ENCODE data around the gene POLDIP2.
A peak's percentile ranks its signal among the peaks of the same experiment; 100 is the strongest.

POLDIP2 gene

DNA sequence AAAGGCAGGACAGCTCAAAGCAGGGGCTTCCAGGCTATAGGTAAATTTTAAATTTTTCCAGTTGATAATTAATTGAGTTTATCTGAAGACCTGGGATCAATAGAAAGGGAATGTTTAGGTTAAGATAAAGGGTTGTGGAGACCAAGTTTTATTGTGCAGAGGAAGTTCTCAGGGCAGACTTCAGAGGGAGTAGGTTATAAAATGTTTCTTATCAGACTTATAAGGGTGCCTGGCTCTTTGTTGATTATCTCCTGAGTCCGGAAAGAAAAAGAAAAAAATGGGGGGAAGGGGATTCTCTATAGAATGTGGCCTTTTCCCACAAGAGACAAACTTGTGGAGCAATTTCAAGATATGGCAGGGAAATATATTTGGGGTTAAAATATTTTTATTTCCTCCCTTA lies 32.8 kb upstream of the POLDIP2 start:
- DNase-seq = no peak

DNA sequence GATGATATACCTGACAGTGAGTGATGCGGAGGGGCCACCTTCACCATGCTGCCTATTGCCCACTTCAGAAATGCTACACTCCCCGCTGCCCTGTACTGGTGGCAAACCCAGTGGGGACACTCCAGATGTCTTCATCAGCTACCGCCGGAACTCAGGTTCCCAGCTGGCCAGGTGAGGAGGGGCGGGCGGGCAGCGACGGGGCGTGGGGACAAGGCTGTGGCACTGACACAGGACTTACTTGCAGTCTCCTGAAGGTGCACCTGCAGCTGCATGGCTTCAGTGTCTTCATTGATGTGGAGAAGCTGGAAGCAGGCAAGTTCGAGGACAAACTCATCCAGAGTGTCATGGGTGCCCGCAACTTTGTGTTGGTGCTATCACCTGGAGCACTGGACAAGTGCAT lies 30.8 kb upstream of the POLDIP2 start:
- DNase-seq = no peak

- no peak for DNase-seq
Measured at GRCh38 chr17:28386391-28386790, 29.1 kb upstream of the POLDIP2 start.

DNA sequence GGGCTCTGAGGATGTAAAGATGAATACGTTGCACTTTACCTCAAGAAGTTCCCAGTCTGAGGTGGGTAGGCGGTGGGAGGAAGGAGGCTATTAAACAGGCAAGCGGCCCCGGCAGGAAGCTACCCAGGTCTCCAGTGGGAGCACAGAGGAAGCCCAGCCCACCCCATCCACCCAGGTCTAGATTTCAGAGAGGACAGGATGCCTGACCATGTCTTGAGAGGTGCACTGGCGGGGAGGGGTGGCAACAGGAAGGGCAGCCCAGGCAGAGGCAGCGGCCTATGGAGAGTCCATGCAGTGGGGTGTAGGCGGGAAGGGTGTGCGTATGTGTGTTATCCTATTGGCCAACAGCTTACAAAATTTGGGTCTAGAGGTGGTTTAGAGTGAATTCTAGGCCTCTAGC lies 28.1 kb upstream of the POLDIP2 start:
- DNase-seq = no peak

- no peak for DNase-seq
Measured at GRCh38 chr17:28385037-28385400, 27.7 kb upstream of the POLDIP2 start.

GRCh38 chr17:28384281-28385036 lies 27.1 kb upstream of the POLDIP2 start:
- DNase-seq = peak; percentile 66

- peak; percentile 53 for DNase-seq
Measured at GRCh38 chr17:28381141-28381825, 24.0 kb upstream of the POLDIP2 start.

DNA sequence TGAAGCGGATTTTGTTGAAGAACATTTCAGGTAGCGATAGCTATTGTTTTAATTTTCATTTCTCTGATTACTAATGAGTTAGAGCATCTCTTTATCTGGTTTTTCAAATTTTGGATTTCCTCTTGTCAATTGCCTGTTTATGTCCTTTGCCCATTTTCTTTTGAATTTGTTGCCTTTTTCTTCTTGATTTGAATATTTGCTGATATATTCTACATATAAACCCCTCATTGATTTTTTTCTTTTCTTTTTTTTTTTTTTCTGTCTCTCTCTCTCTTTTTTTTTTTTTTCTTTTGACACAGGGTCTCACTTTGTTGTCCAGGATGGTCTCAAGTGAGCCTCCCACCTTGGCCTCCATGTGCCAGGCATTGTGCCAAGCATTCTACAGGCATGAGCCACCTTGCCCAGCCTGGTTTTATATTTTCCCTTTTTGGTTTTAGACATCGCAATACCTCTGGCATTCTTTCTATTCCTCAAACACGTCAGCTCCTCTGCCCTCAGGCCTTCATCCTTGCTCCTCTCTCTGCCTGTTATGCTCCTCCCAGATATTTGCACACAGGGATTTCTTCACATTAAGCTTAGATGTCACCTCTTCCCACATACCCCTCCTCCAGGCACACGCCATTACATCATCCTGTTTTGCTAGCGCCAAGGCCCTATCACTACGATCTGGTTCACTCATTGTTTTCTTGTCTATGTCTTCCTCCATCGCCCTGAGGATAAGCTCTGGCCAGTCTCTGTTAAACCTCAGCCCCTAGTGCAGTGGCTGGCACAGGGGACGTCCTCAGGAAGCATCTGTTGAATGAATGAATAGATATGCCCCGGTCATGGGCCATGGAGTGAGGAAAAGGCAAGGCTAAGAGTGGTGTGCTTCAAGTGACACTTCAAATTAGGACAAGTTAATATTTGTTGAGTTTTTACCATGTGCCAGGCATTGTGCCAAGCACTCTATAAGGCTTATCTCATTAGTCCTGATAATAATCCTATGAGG lies 22.8 kb upstream of the POLDIP2 start:
- peak; percentile 61 for DNase-seq

- no peak for DNase-seq
Measured at GRCh38 chr17:28372945-28373274, 15.6 kb upstream of the POLDIP2 start.

DNA sequence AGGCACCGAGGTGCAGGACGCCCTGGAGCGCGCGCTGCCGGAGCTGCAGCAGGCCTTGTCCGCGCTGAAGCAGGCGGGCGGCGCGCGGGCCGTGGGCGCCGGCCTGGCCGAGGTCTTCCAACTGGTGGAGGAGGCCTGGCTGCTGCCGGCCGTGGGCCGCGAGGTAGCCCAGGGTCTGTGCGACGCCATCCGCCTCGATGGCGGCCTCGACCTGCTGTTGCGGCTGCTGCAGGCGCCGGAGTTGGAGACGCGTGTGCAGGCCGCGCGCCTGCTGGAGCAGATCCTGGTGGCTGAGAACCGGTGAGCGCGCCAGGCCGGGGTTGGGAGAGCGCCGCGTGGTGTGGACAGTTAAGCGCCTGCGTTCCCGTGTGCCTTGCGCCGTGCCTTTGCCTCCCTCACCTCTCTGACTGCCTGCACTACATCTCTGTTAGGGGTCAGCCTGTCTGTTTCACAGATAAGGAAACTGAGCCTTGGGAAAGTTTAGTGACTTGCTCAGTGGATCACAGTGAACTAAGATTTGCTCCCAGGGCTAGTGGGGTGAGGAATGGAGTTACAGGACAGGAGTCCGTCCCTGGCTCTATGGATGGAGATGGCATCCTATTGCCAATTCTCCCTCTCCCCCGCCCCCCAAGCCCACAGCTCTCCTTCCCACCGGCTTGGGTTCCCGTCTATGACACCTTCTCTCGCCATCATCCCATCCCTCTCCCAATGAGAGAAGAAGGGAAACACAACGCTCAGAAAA lies 15.0 kb upstream of the POLDIP2 start:
- DNase-seq = no peak

DNA sequence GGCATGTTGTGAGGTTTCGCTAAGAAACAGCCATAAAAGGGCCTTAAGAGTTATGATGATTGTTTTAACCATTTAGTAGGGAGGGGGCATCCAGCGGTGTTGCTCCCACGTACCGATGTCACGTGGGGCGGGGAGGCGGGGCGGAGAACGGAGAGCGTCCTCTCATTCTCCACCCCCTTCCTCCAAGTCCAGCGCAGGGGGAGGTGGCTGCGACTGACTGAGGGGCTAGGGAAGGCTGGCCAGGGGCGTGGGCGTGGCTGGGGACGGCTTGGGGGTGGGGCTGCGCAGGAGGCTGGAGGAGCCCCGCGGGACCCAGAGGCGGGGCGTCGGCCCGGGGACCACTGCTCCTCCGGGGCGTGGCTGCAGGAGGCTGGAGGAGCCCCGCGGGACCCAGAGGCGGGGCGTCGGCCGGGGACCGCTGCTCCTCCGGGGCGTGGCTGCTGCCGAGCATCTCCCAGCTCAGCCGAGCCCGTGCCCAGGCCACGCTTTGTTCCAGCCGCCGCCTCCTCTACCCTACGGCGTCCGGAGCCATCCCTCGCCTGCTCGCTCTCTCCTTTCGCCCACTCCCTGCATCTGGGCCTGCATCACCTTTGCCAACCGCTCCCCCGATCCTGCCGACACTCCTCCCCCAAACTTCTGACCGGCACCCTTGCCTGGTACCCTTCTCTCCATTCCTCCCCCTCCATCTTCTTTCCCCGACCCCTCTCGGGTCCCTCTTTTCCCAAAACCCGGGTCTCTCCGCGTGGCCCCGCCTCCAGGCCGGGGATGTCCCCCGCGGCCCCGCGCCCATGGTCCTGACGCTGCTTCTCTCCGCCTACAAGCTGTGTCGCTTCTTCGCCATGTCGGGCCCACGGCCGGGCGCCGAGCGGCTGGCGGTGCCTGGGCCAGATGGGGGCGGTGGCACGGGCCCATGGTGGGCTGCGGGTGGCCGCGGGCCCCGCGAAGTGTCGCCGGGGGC lies 14.2 kb upstream of the POLDIP2 start, which contains the start of gene SARM1:
SARM1 (plus strand) TSS at position 450 of the 958 bp plus-strand sequence; CDS start at position 789, 339 bp downstream.
- DNase-seq = peak; percentile 70

- no peak for DNase-seq
Measured at GRCh38 chr17:28370744-28371103, 13.4 kb upstream of the POLDIP2 start.

GRCh38 chr17:28370035-28370743 lies 12.9 kb upstream of the POLDIP2 start, which contains the start of gene VTN:
Gene VTN (minus strand): TSS chr17:28370307. CDS start chr17:28370203, 104 bp downstream.
- DNase-seq = peak; percentile 89

- DNase-seq = no peak
Measured at GRCh38 chr17:28369684-28370034, 12.3 kb upstream of the POLDIP2 start.

DNA sequence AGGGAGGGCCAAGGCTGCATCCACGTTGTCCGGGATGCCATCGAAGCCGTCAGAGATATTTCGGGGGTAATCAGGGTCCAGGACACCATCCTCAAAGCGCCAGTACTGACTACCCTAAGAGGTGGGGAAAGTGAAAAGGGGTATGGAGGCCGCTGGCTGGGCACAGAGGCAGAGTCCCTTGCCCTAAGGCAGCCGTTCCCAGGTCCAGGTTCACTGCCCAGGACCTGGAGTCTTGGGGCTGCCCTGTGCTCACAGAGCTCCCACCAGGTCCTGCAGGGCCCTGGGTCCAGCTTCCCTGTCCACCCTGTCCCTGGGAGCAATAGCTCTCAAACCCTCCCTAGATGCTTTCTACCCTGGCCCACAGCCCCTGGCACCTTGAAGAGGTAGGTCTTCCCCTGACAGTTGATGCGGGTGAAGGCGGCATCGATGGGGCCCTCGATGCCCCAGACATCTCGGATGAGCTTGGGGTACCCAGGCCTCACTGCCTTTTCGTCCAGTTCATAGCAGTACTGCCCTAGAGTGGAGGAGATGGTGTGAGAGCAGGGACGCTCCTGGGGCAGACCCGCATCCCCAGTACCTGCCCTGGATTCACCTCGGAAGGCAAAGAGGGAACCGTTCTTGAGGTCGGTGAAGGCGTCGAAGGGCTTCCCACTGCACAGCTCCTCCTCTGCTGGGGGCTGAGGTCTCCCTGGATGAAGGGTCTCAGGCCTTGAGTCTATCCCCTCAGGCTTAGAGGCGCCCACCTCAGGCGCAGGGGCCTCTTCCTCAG lies 11.8 kb upstream of the POLDIP2 start:
- DNase-seq = no peak

- no peak for DNase-seq
Measured at GRCh38 chr17:28368306-28368831, 11.0 kb upstream of the POLDIP2 start.

DNA sequence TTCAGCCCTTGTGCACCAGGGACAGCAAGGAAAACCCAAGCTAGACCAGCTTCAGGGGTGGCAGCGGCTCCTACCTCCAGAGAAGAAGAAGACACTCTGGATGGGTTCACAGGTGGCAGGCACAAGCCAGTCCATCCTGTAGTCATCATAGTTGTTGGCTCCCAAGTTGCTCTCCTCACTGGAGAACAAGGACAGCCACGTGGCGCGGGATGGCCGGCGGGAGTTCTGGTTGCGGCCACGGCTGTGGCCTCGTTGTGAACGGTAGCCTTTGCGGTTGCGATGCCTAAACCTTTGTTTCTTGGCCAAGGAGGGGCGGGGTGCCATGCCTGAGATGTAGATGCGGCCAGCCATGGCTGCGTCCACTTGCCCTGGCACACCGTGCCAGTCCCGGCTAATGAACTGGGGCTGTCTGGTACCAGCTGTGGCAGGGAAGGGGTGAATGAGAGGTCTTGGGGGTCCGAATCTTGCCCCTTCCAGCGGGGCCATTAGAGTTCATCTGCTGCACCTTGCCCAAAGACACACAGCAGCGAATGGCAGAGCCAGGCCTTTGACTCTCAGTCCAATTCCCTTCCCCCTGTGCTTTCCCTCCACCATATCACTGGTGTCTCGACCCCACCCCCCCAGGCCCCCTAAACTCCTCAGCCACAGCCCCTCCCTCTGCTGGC lies 10.4 kb upstream of the POLDIP2 start:
- no peak for DNase-seq

- no peak for DNase-seq
Measured at GRCh38 chr17:28366605-28367004, 9.3 kb upstream of the POLDIP2 start.

DNA sequence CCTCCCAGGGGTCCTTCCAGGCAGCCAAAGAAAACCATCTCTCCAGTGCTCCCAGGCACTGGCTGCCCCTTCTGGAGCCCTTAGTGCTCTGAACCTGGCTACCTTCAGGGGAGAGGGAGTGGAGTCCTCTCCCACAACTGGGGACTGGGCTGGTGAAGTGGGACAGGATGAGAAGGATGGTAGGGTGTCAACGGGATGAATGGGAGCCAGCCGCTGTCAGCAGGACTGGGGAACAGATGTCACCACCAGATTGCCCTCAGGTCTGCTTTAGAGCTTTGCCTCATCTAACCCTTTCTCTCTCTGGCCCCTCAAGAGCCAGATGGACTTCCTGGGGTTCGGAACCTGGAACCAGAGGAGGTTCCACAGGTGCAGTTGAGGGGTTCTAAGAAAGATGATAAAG lies 8.2 kb upstream of the POLDIP2 start:
- no peak for DNase-seq

Data from suppressor macrophage treated with lipopolysaccharide for 4 hours (primary cell).